CD14-positive monocyte (primary cell): Measurements from ENCODE around the gene MEF2D. TPM values are rescaled to one million over a fixed set of nuclear protein-coding genes. Genes with fewer than 3 reads are reported as not detected.

Experiments
- DNase-seq, 3 donors: peaks; one replicate each; pipeline ENCODE4 v3.0.0-alpha.2; 2011 to 2022
- H2AFZ ChIP-seq: 2 replicates; pipeline ENCODE4 v1.6.0; 2012; ENCODE audit warnings: mild to moderate bottlenecking, low read depth, low read length, inconsistent platforms; ENCODE audit not compliant: insufficient read depth, poor library complexity, severe bottlenecking
- H3K27ac ChIP-seq, 2 donors: 1 replicate in 1 of 2; 2 replicates in 1 of 2; pipeline ENCODE4 v1.5.1; 2012 to 2013; ENCODE audit warnings: low read length in 2 of 2, control low read depth in 1 of 2, inconsistent platforms in 1 of 2, low read depth in 1 of 2, mild to moderate bottlenecking in 1 of 2
- H3K27me3 ChIP-seq, 2 donors: one replicate each; pipeline versions ENCODE4 v1.6.0 to v1.6.1; 2011 to 2013; ENCODE audit warnings: low read length in 2 of 2; ENCODE audit not compliant: control insufficient read depth in 2 of 2, insufficient read depth in 2 of 2
- H3K36me3 ChIP-seq, 2 donors: replicated peaks in 1 of 2; 1 replicate in 1 of 2; 2 replicates in 1 of 2; pipeline versions ENCODE4 v1.5.1 to v1.6.1; 2012 to 2013; ENCODE audit warnings: low read length in 2 of 2, control low read depth in 1 of 2, inconsistent platforms in 1 of 2, mild to moderate bottlenecking in 1 of 2; ENCODE audit not compliant: insufficient read depth in 2 of 2, control insufficient read depth in 1 of 2
- H3K4me1 ChIP-seq, 2 donors: 1 replicate in 1 of 2; 2 replicates in 1 of 2; pipeline versions ENCODE4 v1.5.1 to v1.6.1; 2012 to 2013; ENCODE audit warnings: low read length in 2 of 2, control low read depth in 1 of 2, inconsistent platforms in 1 of 2, mild to moderate bottlenecking in 1 of 2, moderate library complexity in 1 of 2; ENCODE audit not compliant: insufficient read depth in 2 of 2, control insufficient read depth in 1 of 2
- H3K4me2 ChIP-seq: replicated peaks from 2 replicates; pipeline ENCODE3; 2012; ENCODE audit warnings: low read length, moderate library complexity, mild to moderate bottlenecking; ENCODE audit not compliant: poor library complexity, severe bottlenecking; ENCODE audit errors: extremely low read depth
- H3K4me3 ChIP-seq, 3 experiments: fragments of 200-600 bp in 1 of 3; sonication (generic) in 1 of 3; replicated peaks in 1 of 3; 1 replicate in 2 of 3; 2 replicates in 1 of 3; pipeline ENCODE4 v1.5.1; 2011 to 2013; ENCODE audit warnings: low read length in 3 of 3, mild to moderate bottlenecking in 3 of 3, control low read depth in 2 of 3, low read depth in 2 of 3, inconsistent platforms in 1 of 3, moderate library complexity in 1 of 3
- H3K79me2 ChIP-seq: 2 replicates; pipeline ENCODE4 v1.6.0; 2012; ENCODE audit warnings: mild to moderate bottlenecking, control low read depth, inconsistent platforms, low read length, moderate library complexity; ENCODE audit not compliant: insufficient read depth
- H3K9ac ChIP-seq: 2 replicates; pipeline ENCODE4 v1.6.0; 2017; ENCODE audit warnings: low read length, mild to moderate bottlenecking; ENCODE audit not compliant: insufficient read depth, poor library complexity, severe bottlenecking
- H3K9me3 ChIP-seq, 2 donors: replicated peaks in 1 of 2; 1 replicate in 1 of 2; 2 replicates in 1 of 2; pipeline versions ENCODE4 v1.5.1 to v1.6.1; 2012 to 2013; ENCODE audit warnings: low read length in 2 of 2, control low read depth in 1 of 2; ENCODE audit not compliant: control insufficient read depth in 1 of 2, insufficient read depth in 1 of 2
- H4K20me1 ChIP-seq: 2 replicates; pipeline ENCODE4 v1.6.0; 2012; ENCODE audit warnings: mild to moderate bottlenecking, low read length, control low read depth, moderate library complexity; ENCODE audit not compliant: insufficient read depth
- H3K27ac Mint-ChIP-seq, 7 donors: one replicate each; pipeline ENCODE4 v1.8.0; 2020; ENCODE audit warnings: mild to moderate bottlenecking in 7 of 7, mixed read lengths in 7 of 7, moderate library complexity in 6 of 7, inconsistent platforms in 2 of 7
- H3K27me3 Mint-ChIP-seq, 3 donors: one replicate each; pipeline ENCODE4 v1.8.0; 2021 to 2022; ENCODE audit warnings: low read depth in 3 of 3, mild to moderate bottlenecking in 3 of 3, mixed read lengths in 3 of 3, moderate library complexity in 3 of 3, inconsistent platforms in 1 of 3
- H3K36me3 Mint-ChIP-seq, 2 donors: one replicate each; pipeline ENCODE4 v1.8.0; 2020; ENCODE audit warnings: mixed read lengths in 2 of 2, inconsistent platforms in 1 of 2, mild to moderate bottlenecking in 1 of 2
- H3K4me1 Mint-ChIP-seq: one replicate; pipeline ENCODE4 v1.8.0; 2020; ENCODE audit warnings: mild to moderate bottlenecking, mixed read lengths
- H3K4me3 Mint-ChIP-seq, 2 donors: one replicate each; pipeline ENCODE4 v1.8.0; 2020; ENCODE audit warnings: mild to moderate bottlenecking in 2 of 2, mixed read lengths in 2 of 2, moderate library complexity in 1 of 2
- H3K9me3 Mint-ChIP-seq, 7 donors: one replicate each; pipeline ENCODE4 v1.8.0; 2020 to 2022; ENCODE audit warnings: mixed read lengths in 7 of 7, mild to moderate bottlenecking in 6 of 7, moderate library complexity in 6 of 7, inconsistent platforms in 2 of 7
- WGBS: methylation state at CpG from one replicate; pipeline ENCODE4 v1.1.5; 2013; ENCODE audit warnings: missing lambda C conversion rate; ENCODE audit not compliant: insufficient coverage; 5-methylcytosine and 5-hydroxymethylcytosine counted together
- intact Hi-C, 2 donors: fragments of 100-400 bp; cut with micrococcal nuclease; formaldehyde crosslinking; loops; one replicate each; pipeline versions ENCODE4 v1.15.0 to v1.15.1; 2023
- polyA plus RNA-seq, 3 donors: library from polyadenylated mRNA; depleted of rRNA in 1 of 3; unstranded in 2 of 3; stranded (reverse) in 1 of 3; fragments of 300-500 nt in 2 of 3; fragments of >200 nt in 1 of 3; fragmentation: Illumina TruSeq in 2 of 3; gene quantifications; 1 replicate in 2 of 3; 2 replicates in 1 of 3; pipeline ENCODE4 v1.2.3, GENCODE V29; 2012 to 2021
- TF ChIP-seq, protein P1 (sequence below): fragments of 200-600 bp; IDR thresholded peaks from one replicate; pipeline ENCODE4 v1.8.0; 2022; ENCODE audit warnings: antibody characterized with exemption, mild to moderate bottlenecking

MEF2D gene
- polyA plus RNA-seq, 3 donors: 4.5 to 66.4 (median 8.0) TPM

DNA sequence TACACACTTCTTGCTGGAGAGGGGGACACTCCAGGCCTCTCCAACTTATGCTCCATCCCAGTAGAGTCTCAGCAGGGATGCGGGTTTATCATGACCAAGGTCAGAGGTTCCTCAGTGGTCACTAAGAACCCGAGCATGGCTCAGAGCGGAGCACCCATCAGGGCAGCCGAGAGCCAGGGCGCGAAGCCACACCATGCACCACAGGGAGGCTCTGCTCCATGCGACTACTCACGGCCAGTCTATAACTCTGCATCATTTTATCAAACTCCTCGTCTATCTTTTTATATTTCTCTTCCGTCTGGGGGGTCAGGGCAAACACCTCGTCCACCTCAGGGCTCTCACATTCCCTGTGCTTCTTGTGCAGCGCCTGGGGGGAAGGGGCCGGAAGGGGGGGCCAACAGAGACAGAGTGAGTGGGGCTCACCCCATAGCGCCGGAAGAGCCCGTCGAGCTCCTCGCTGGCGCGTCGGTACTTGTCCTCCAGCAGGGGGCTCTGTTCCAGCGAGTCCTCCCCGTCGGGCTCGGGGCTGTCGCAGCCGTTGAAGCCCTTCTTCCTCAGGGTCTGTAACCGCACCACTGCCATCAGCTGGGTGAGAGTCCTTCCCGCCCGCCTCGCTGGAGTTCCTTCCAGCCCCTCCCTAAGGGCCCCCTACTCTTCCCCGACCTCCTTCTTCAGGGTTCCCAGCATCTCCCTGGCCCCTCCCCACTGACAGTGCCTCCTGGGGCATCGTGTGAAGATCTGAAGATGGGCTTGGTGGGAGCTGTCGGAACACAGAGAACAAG lies 20.0 kb downstream of the MEF2D start:
- peak overlapping the region; percentile 82 to 92 (median 89) for H3K27ac Mint-ChIP-seq
- H3K4me1 Mint-ChIP-seq: peaks cover 60% of the 10 kb centered on the region
- H3K36me3 Mint-ChIP-seq: peaks cover 78 to 83% of the 10 kb centered on the region in 2 donors
- Histone ChIP-seq H3K9me3 (no peaks in the 10 kb centered on the region), H3K4me3 (no peak overlapping the region), H3K27me3 (no peaks in the 10 kb centered on the region), H2AFZ (no peak overlapping the region), H3K36me3 (peaks cover 76 to 83% of the 10 kb centered on the region in 2 donors), H4K20me1 (peaks cover 100% of the 10 kb centered on the region), H3K79me2 (peaks cover 99% of the 10 kb centered on the region), H3K4me2 (peak overlapping the region; percentile 7), H3K9ac (no peak overlapping the region), H3K4me1 (peaks cover 41 to 52% of the 10 kb centered on the region in 2 donors), H3K27ac (peak overlapping the region; percentile 9 to 67)
- intact Hi-C loops: loop anchor here (2.0 to 5.0 kb wide), 2 partner anchors 16 to 127 kb away; no protein-coding TSS in a partner anchor
- H3K27me3 Mint-ChIP-seq: peaks cover 0 to 2% (median 1%) of the 10 kb centered on the region in 3 donors
- WGBS: 31% methylated on average over 29 of the region's 34 CpGs
- H3K4me3 Mint-ChIP-seq: peak overlapping the region; percentile 35 to 47
- no peaks in the 10 kb centered on the region for H3K9me3 Mint-ChIP-seq
- TF ChIP-seq, protein P1, sequence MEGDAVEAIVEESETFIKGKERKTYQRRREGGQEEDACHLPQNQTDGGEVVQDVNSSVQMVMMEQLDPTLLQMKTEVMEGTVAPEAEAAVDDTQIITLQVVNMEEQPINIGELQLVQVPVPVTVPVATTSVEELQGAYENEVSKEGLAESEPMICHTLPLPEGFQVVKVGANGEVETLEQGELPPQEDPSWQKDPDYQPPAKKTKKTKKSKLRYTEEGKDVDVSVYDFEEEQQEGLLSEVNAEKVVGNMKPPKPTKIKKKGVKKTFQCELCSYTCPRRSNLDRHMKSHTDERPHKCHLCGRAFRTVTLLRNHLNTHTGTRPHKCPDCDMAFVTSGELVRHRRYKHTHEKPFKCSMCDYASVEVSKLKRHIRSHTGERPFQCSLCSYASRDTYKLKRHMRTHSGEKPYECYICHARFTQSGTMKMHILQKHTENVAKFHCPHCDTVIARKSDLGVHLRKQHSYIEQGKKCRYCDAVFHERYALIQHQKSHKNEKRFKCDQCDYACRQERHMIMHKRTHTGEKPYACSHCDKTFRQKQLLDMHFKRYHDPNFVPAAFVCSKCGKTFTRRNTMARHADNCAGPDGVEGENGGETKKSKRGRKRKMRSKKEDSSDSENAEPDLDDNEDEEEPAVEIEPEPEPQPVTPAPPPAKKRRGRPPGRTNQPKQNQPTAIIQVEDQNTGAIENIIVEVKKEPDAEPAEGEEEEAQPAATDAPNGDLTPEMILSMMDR: peak; percentile 85
- DNase-seq: peak; percentile 60 to 73 (median 64)

DNA sequence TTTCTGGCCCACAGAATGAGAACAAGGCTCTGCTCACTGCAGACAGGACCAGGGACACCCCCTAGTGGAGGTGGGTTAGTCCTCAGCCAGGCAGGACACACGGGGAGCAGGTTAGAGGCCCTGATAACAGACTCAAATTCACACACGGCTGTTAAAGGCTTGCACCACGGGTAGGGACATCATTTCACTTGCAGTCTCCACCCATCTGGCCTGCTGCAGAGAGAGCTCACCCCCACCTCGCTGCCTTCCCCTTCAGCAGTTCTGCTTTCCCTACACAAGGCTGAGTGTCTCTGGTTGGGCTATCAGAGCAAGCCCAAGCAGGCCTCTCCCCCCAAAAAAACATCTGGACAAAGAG lies 20.6 kb downstream of the MEF2D start:
- Histone ChIP-seq H3K79me2 (peaks cover 97% of the 10 kb centered on the region), H3K4me3 (no peak overlapping the region), H3K27me3 (no peaks in the 10 kb centered on the region), H3K9ac (no peak overlapping the region), H3K9me3 (no peaks in the 10 kb centered on the region), H4K20me1 (peaks cover 100% of the 10 kb centered on the region), H2AFZ (no peak overlapping the region), H3K4me2 (peak overlapping the region; percentile 7), H3K36me3 (peaks cover 82 to 89% of the 10 kb centered on the region in 2 donors), H3K4me1 (peaks cover 41 to 49% of the 10 kb centered on the region in 2 donors), H3K27ac (peak overlapping the region; percentile 9 to 67)
- DNase-seq: peak in 2 of 3 donors; percentile 38 to 54
- TF ChIP-seq, protein P1: no peak
- Mint-ChIP-seq H3K9me3 (no peaks in the 10 kb centered on the region), H3K4me1 (peaks cover 55% of the 10 kb centered on the region), H3K27me3 (peaks cover 0 to 2% (median 1%) of the 10 kb centered on the region in 3 donors), H3K36me3 (peaks cover 84 to 89% of the 10 kb centered on the region in 2 donors), H3K4me3 (peak overlapping the region in 1 of 2 donors; percentile 35), H3K27ac (peak overlapping the region; percentile 82 to 92 (median 89))
- WGBS: 0% methylated on average over 3 of the region's 4 CpGs
- intact Hi-C loops: loop anchor here (2.0 to 5.0 kb wide), 2 partner anchors 17 to 127 kb away; no protein-coding TSS in a partner anchor
